ENCODE results near the gene SF3A2. TPM values are rescaled to one million over a fixed set of nuclear protein-coding genes. Genes with fewer than 3 reads are reported as not detected.

Gene SF3A2
- total RNA-seq, 4 donors from 2014 or later = 23.9 to 29.2 (median 26.5) TPM

DNA sequence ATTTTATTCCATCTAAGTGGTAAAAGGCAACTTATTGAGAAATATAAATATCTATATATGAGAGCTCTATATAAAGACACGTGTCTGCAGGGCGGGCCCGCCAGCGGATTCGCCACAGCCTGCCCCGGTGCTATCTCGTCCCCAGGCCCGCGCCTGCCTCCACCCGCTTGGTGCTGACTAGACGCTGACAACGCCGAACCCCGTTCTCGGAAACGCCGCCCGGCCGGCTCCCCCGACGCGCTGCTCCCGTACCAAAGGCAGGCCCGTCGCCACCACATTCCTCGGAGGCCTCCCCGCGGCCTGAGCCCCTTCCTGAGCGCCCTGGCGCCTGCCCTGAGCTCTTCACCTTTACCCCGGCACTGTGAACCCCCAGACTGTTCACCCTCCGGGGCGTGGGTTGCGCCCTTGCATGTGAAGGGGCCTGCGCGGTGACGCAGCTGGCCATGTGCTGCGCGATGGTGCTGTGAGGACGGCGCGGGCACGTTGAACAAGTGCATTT, 6.5 kb upstream of the SF3A2 start:
- H3K9me3 ChIP-seq = no peaks in the 10 kb centered on the region
- no peak overlapping the region for H3K4me3 ChIP-seq
- DNase-seq = no peak
- ATAC-seq = no peak
- TF ChIP-seq POLR2A (IDR thresholded peaks at IDR 0.05) = no peak
- TF ChIP-seq, protein P1, sequence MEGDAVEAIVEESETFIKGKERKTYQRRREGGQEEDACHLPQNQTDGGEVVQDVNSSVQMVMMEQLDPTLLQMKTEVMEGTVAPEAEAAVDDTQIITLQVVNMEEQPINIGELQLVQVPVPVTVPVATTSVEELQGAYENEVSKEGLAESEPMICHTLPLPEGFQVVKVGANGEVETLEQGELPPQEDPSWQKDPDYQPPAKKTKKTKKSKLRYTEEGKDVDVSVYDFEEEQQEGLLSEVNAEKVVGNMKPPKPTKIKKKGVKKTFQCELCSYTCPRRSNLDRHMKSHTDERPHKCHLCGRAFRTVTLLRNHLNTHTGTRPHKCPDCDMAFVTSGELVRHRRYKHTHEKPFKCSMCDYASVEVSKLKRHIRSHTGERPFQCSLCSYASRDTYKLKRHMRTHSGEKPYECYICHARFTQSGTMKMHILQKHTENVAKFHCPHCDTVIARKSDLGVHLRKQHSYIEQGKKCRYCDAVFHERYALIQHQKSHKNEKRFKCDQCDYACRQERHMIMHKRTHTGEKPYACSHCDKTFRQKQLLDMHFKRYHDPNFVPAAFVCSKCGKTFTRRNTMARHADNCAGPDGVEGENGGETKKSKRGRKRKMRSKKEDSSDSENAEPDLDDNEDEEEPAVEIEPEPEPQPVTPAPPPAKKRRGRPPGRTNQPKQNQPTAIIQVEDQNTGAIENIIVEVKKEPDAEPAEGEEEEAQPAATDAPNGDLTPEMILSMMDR (IDR thresholded peaks at IDR 0.05 in 4 of 5, conservative IDR thresholded peaks at IDR 0.05 in 1 of 5) = no peak
- H3K4me1 ChIP-seq = peaks cover 22 to 36% of the 10 kb centered on the region in 2 donors
- in situ Hi-C loops (cut with MboI; ENCODE audit: low sequenced_read_pairs in 4 of 4) = loop anchor here in 1 of 4 donors (10.0 kb wide), 1 partner anchor 75 kb away; the partner anchor contains the start of gene AP3D1
- peak overlapping the region in 3 of 4 donors; percentile 63 to 82 (median 78) for H3K27ac ChIP-seq
- H3K27me3 ChIP-seq = no peaks in the 10 kb centered on the region
- peaks cover 0 to 40% of the 10 kb centered on the region in 2 donors for H3K36me3 ChIP-seq
- intact Hi-C loops (cut with DNase I; ENCODE audit: low total_unique reads) = no loop called here

- H3K27ac ChIP-seq = peak overlapping the region; percentile 63 to 82 (median 74)
- DNase-seq (peak in 1 of 2 donors; percentile 83), ATAC-seq (peak; percentile 27 to 31)
- no peak for TF ChIP-seq POLR2A (IDR thresholded peaks at IDR 0.05)
- TF ChIP-seq, protein P1 (IDR thresholded peaks at IDR 0.05 in 4 of 5, conservative IDR thresholded peaks at IDR 0.05 in 1 of 5) = no peak
- H3K4me3 ChIP-seq = no peak overlapping the region
- H3K36me3 ChIP-seq = peaks cover 0 to 31% of the 10 kb centered on the region in 2 donors
- no peaks in the 10 kb centered on the region for H3K27me3 ChIP-seq
- peaks cover 25 to 43% of the 10 kb centered on the region in 2 donors for H3K4me1 ChIP-seq
- intact Hi-C loops (cut with DNase I; ENCODE audit: low total_unique reads) (no loop called here), in situ Hi-C loops (cut with MboI; ENCODE audit: low sequenced_read_pairs in 4 of 4) (loop anchor here in 1 of 4 donors (10.0 kb wide), 1 partner anchor 76 kb away; the partner anchor contains the start of gene AP3D1)
- H3K9me3 ChIP-seq = no peaks in the 10 kb centered on the region
Observed at GRCh38 chr19:2230807-2231533, 5.7 kb upstream of the SF3A2 start.

- Histone ChIP-seq H3K4me3 (no peak overlapping the region), H3K27ac (peak overlapping the region; percentile 63 to 82 (median 74)), H3K4me1 (peaks cover 25 to 43% of the 10 kb centered on the region in 2 donors), H3K36me3 (peaks cover 0 to 25% of the 10 kb centered on the region in 2 donors), H3K9me3 (no peaks in the 10 kb centered on the region), H3K27me3 (no peaks in the 10 kb centered on the region)
- DNase-seq (peak in 1 of 2 donors; percentile 52), ATAC-seq (no peak)
- intact Hi-C loops (cut with DNase I; ENCODE audit: low total_unique reads) = no loop called here
- in situ Hi-C loops (cut with MboI; ENCODE audit: low sequenced_read_pairs in 4 of 4) = loop anchor here in 1 of 4 donors (10.0 kb wide), 1 partner anchor 77 kb away; the partner anchor contains the start of gene AP3D1
- no peak for TF ChIP-seq POLR2A (IDR thresholded peaks at IDR 0.05)
- TF ChIP-seq, protein P1 (IDR thresholded peaks at IDR 0.05 in 4 of 5, conservative IDR thresholded peaks at IDR 0.05 in 1 of 5) = peak in 3 of 5 experiments; percentile 13 to 46 (median 36)
Observed at GRCh38 chr19:2231621-2232221, 4.9 kb upstream of the SF3A2 start.

- intact Hi-C loops (cut with DNase I; ENCODE audit: low total_unique reads) (no loop called here), in situ Hi-C loops (cut with MboI; ENCODE audit: low sequenced_read_pairs in 4 of 4) (loop anchor here in 1 of 4 donors (10.0 kb wide), 1 partner anchor 78 kb away; the partner anchor contains the start of gene AP3D1)
- Histone ChIP-seq H3K27me3 (no peaks in the 10 kb centered on the region), H3K4me3 (no peak overlapping the region), H3K4me1 (peaks cover 29 to 48% of the 10 kb centered on the region in 2 donors), H3K9me3 (no peaks in the 10 kb centered on the region), H3K36me3 (peaks cover 0 to 20% of the 10 kb centered on the region in 2 donors), H3K27ac (peak overlapping the region in 3 of 4 donors; percentile 63 to 82 (median 78))
- ATAC-seq = no peak
- TF ChIP-seq POLR2A (IDR thresholded peaks at IDR 0.05) = no peak
- TF ChIP-seq, protein P1 (IDR thresholded peaks at IDR 0.05 in 4 of 5, conservative IDR thresholded peaks at IDR 0.05 in 1 of 5) = no peak
- DNase-seq = no peak
Observed at GRCh38 chr19:2232286-2233151, 4.1 kb upstream of the SF3A2 start.

Data from gastrocnemius medialis (tissue), 4 donors.